Endothelial cell of umbilical vein (primary cell): ENCODE results near the gene ADGRG1.

Experiments used
- CTCF ChIP-seq, 2 donors: IDR thresholded peaks; 1 replicate in 1 of 2; 2 replicates in 1 of 2; pipeline ENCODE4 v1.5.1; 2011; ENCODE audit warnings: low read length in 2 of 2, mild to moderate bottlenecking in 2 of 2, moderate library complexity in 2 of 2, control low read depth in 1 of 2, inconsistent platforms in 1 of 2, low read depth in 1 of 2; ENCODE audit not compliant: insufficient read depth in 1 of 2; ENCODE audit errors: extremely low read depth in 1 of 2
- JUN ChIP-seq: IDR thresholded peaks from 2 replicates; pipeline ENCODE4 v1.6.1; 2011; ENCODE audit warnings: borderline replicate concordance, low read depth; ENCODE audit not compliant: insufficient read length, insufficient read depth
- POLR2A ChIP-seq: IDR thresholded peaks from 2 replicates; pipeline ENCODE4 v1.6.1; 2012; ENCODE audit warnings: low read depth, mild to moderate bottlenecking, control low read depth, low read length
- POLR2AphosphoS5 ChIP-seq: IDR thresholded peaks from 2 replicates; pipeline ENCODE4 v1.6.1; 2012; ENCODE audit warnings: low read depth, mild to moderate bottlenecking, control low read depth, low read length, moderate library complexity; ENCODE audit not compliant: insufficient read depth

- TF ChIP-seq CTCF (IDR thresholded peaks at IDR 0.05; ENCODE audit: extremely low read depth in 1 of 2, insufficient read depth in 1 of 2, low read depth in 1 of 2, low read length in 2 of 2) (no peak), POLR2A (no peak), POLR2AphosphoS5 (no peak), JUN (no peak)
These were observed 78.3 kb downstream of the ADGRG1 start for GRCh38 chr16:57706717-57707116.
